A549 treated with CORT108297 at 1 μM for 4 hours (cell line): Measurements from ENCODE around the gene TRPV2. TPM values are rescaled to one million over a fixed set of nuclear protein-coding genes. Genes with fewer than 3 reads are reported as not detected.

Experiments
- total RNA-seq: library from RNA; stranded (reverse); fragments of 200-300 nt; extraction: Qiagen RNA extraction; gene quantifications from 5 replicates; pipeline ENCODE4 v1.2.3, GENCODE V29; 2022

The TRPV2 gene
- 0.39 to 1.0 TPM (median 0.61 TPM) in 5 replicates for total RNA-seq

DNA sequence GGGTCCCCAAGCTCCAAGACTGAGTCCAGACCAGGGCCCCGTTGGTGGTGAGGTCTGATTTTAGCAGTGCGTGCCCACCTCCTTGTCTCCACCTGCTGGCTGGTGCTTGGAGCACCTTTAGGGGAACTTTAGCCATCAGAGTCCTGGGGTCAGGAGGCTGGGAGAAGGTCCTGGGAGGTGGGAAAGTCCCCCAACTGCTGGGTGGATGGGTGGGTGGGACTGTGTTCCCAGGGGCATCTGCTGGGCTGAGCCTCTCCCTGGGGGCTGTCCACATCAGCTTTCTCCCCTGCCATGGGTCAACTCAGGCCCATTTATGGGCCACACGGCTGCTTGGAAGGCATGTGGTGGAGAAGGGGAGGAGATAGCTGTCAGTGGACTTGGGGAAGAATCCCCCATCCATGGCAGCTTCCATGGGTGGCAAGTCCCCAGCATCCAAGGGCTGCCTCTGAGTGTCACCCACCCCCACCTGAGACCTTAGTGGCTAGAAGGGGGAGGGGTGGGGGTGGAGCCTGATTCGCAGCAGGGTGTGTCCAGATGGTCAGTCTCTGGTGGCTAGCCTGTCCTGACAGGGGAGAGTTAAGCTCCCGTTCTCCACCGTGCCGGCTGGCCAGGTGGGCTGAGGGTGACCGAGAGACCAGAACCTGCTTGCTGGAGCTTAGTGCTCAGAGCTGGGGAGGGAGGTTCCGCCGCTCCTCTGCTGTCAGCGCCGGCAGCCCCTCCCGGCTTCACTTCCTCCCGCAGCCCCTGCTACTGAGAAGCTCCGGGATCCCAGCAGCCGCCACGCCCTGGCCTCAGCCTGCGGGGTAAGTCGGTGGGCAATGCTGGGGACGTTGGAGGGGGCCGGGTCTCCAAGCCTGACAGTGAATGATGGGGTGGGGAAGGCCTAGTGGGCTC lies at the start of gene TRPV2:
TSS of gene TRPV2 (plus strand) at position 541 of the 894 bp plus-strand sequence. CDS start 2,098 bp downstream, outside the sequence.

DNA sequence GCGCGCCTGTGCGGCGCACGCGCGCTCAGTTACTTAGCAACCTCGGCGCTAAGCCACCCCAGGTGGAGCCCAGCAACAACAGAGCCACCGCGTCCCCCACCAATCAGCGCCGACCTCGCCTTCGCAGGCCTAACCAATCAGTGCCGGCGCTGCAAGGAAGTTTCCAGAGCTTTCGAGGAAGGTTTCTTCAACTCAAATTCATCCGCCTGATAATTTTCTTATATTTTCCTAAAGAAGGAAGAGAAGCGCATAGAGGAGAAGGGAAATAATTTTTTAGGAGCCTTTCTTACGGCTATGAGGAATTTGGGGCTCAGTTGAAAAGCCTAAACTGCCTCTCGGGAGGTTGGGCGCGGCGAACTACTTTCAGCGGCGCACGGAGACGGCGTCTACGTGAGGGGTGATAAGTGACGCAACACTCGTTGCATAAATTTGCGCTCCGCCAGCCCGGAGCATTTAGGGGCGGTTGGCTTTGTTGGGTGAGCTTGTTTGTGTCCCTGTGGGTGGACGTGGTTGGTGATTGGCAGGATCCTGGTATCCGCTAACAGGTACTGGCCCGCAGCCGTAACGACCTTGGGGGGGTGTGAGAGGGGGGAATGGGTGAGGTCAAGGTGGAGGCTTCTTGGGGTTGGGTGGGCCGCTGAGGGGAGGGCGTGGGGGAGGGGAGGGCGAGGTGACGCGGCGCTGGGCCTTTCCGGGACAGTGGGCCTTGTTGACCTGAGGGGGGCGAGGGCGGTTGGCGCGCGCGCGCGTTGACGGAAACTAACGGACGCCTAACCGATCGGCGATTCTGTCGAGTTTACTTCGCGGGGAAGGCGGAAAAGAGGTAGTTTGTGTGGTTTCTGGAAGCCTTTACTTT lies 34.5 kb upstream of the TRPV2 start, which contains the start of gene UBB:
TSS of gene UBB (plus strand) at position 452 of the 856 bp plus-strand sequence. CDS start 817 bp downstream, outside the sequence.

Other genes with a start within 250 kb of the TRPV2 start
- gene NCOR1, start 200.0 kb upstream of the TRPV2 start, total RNA-seq, result 62.1 to 91.9 TPM (median 69.1 TPM) in 5 replicates
- 16.1 to 20.8 TPM (median 16.7 TPM) in 5 replicates for gene PIGL, start 198.4 kb upstream of the TRPV2 start, total RNA-seq
- 128 to 175 TPM (median 165 TPM) in 5 replicates for gene CENPV, start 62.1 kb upstream of the TRPV2 start, total RNA-seq
- gene UBB, start 34.5 kb upstream of the TRPV2 start, total RNA-seq, result 2,206 to 2,663 TPM (median 2,279 TPM) in 5 replicates
- gene LRRC75A, start 76.6 kb downstream of the TRPV2 start, total RNA-seq, result 0.92 to 1.3 TPM (median 1.0 TPM) in 5 replicates
- 10.4 to 16.9 TPM (median 13.7 TPM) in 5 replicates for gene ZNF287, start 153.6 kb downstream of the TRPV2 start, total RNA-seq
- gene ZNF624, start 238.3 kb downstream of the TRPV2 start, total RNA-seq, result 1.1 to 3.9 TPM (median 2.4 TPM) in 5 replicates